Neuronal stem cell (in vitro differentiated cells): Measurements from ENCODE around the gene TMCC2.

Experiments
- DNase-seq: peaks from one replicate; pipeline ENCODE4 v3.0.0-alpha.2; 2013; ENCODE audit warnings: low spot score
- H2AFZ ChIP-seq: one replicate; pipeline ENCODE4 v1.6.1; 2013; ENCODE audit warnings: mild to moderate bottlenecking, low read length, inconsistent platforms
- H2AK5ac ChIP-seq: 2 replicates; pipeline ENCODE4 v1.6.1; 2013; ENCODE audit warnings: low read depth, mild to moderate bottlenecking, inconsistent platforms, low read length, moderate library complexity, mixed read lengths
- H2BK120ac ChIP-seq: 2 replicates; pipeline ENCODE4 v1.6.1; 2013; ENCODE audit warnings: low read depth, mild to moderate bottlenecking, inconsistent platforms, low read length, moderate library complexity, mixed read lengths
- H2BK12ac ChIP-seq: one replicate; pipeline ENCODE4 v1.6.1; 2013; ENCODE audit warnings: low read length, inconsistent platforms
- H2BK15ac ChIP-seq: 2 replicates; pipeline ENCODE4 v1.6.1; 2013; ENCODE audit warnings: mild to moderate bottlenecking, low read length, inconsistent platforms, mixed read lengths
- H2BK5ac ChIP-seq: one replicate; pipeline ENCODE4 v1.6.1; 2013; ENCODE audit warnings: inconsistent platforms, mild to moderate bottlenecking, low read length, moderate library complexity
- H3K14ac ChIP-seq: one replicate; pipeline ENCODE4 v1.6.1; 2013; ENCODE audit warnings: low read length, inconsistent platforms
- H3K18ac ChIP-seq: 2 replicates; pipeline ENCODE4 v1.6.1; 2013; ENCODE audit warnings: low read length, inconsistent platforms
- H3K23ac ChIP-seq: 2 replicates; pipeline ENCODE4 v1.6.1; 2013; ENCODE audit warnings: low read depth, mild to moderate bottlenecking, mixed read lengths, low read length, inconsistent platforms; ENCODE audit not compliant: poor library complexity
- H3K27ac ChIP-seq: replicated peaks from 3 replicates; pipeline ENCODE4 v1.5.1; 2013; ENCODE audit warnings: low read length, inconsistent platforms
- H3K27me3 ChIP-seq, 3 experiments: 2 replicates each; pipeline ENCODE4 v1.6.1; 2013; ENCODE audit warnings: low read length in 3 of 3, mild to moderate bottlenecking in 2 of 3, inconsistent platforms in 1 of 3, low read depth in 1 of 3, mixed read lengths in 1 of 3, moderate library complexity in 1 of 3; ENCODE audit not compliant: control insufficient read depth in 3 of 3, insufficient read depth in 3 of 3
- H3K36me3 ChIP-seq, 2 donors: replicated peaks in 1 of 2; 2 replicates each; pipeline ENCODE4 v1.6.1; 2013; ENCODE audit warnings: low read length in 2 of 2; ENCODE audit not compliant: control insufficient read depth in 2 of 2, insufficient read depth in 2 of 2
- H3K4ac ChIP-seq: 2 replicates; pipeline ENCODE4 v1.6.1; 2013; ENCODE audit warnings: inconsistent platforms, mild to moderate bottlenecking, low read length, moderate library complexity
- H3K4me1 ChIP-seq, 2 donors: 1 replicate in 1 of 2; 2 replicates in 1 of 2; pipeline ENCODE4 v1.6.1; 2013; ENCODE audit warnings: low read length in 2 of 2, low read depth in 1 of 2; ENCODE audit not compliant: control insufficient read depth in 2 of 2, insufficient read depth in 1 of 2
- H3K4me2 ChIP-seq: one replicate; pipeline ENCODE4 v1.6.1; 2013; ENCODE audit warnings: mild to moderate bottlenecking, low read length, inconsistent platforms; ENCODE audit not compliant: insufficient read depth, poor library complexity, severe bottlenecking
- H3K4me3 ChIP-seq, 2 donors: 2 replicates each; pipeline ENCODE4 v1.5.1; 2013; ENCODE audit warnings: low read length in 2 of 2, mild to moderate bottlenecking in 2 of 2, inconsistent platforms in 1 of 2, moderate library complexity in 1 of 2
- H3K79me1 ChIP-seq: one replicate; pipeline ENCODE4 v1.6.1; 2013; ENCODE audit warnings: low read depth, mild to moderate bottlenecking, inconsistent platforms, low read length, moderate library complexity
- H3K9ac ChIP-seq: one replicate; pipeline ENCODE4 v1.6.1; 2013; ENCODE audit warnings: mild to moderate bottlenecking, low read depth, low read length, inconsistent platforms; ENCODE audit not compliant: poor library complexity
- H3K9me3 ChIP-seq, 2 donors: replicated peaks in 1 of 2; 2 replicates each; pipeline versions ENCODE3 to v1.6.1; 2013; ENCODE audit warnings: low read length in 2 of 2, mild to moderate bottlenecking in 2 of 2, inconsistent platforms in 1 of 2, low read depth in 1 of 2, mixed read lengths in 1 of 2, moderate library complexity in 1 of 2; ENCODE audit not compliant: control insufficient read depth in 2 of 2, insufficient read depth in 1 of 2
- H4K8ac ChIP-seq: one replicate; pipeline ENCODE4 v1.6.1; 2013; ENCODE audit warnings: low read depth, mild to moderate bottlenecking, inconsistent platforms, low read length, moderate library complexity
- H4K91ac ChIP-seq: one replicate; pipeline ENCODE4 v1.6.1; 2013; ENCODE audit warnings: low read length, low read depth, mild to moderate bottlenecking, inconsistent platforms; ENCODE audit not compliant: poor library complexity
- WGBS, 2 donors: extraction: QIAGEN DNeasy Blood & Tissue Kit; methylation state at CpG; one replicate each; pipeline ENCODE4 v1.1.7; 2013; ENCODE audit warnings: missing lambda C conversion rate in 2 of 2, mixed read lengths in 1 of 2; ENCODE audit not compliant: insufficient read length in 2 of 2, insufficient replicate concordance in 1 of 2; ENCODE audit errors: extremely low coverage in 2 of 2; 5-methylcytosine and 5-hydroxymethylcytosine counted together

TMCC2 gene

DNA sequence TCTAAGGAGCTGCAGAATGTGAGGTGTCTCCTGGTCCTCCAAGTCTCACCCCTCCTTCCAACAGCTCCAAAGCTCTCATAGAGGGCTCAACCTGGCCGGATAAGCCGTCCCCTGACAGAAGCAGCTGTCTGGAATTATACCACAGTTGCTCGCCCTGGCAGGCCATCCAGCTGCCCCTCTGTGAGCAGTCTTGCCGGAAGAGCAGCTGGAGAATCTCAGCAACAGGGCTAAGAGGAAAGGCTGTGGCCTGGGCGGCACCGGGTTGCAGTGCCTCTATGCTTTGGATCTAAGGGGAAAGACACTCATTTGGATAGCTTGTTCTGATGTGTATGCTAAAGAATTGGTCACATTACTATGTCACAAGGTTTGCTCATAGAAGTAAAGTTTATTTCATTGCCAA is 12.4 kb downstream of the TMCC2 start:
- H3K18ac ChIP-seq, result no peak overlapping the region
- H2BK120ac ChIP-seq, result no peak overlapping the region
- no peaks in the 10 kb centered on the region for H3K27me3 ChIP-seq
- no peaks in the 10 kb centered on the region for H3K9me3 ChIP-seq
- H4K91ac ChIP-seq, result no peak overlapping the region
- H3K27ac ChIP-seq, result no peak overlapping the region
- no peak for DNase-seq
- H3K79me1 ChIP-seq, result no peaks in the 10 kb centered on the region
- no peak overlapping the region for H2BK15ac ChIP-seq
- H3K4ac ChIP-seq, result no peak overlapping the region
- peaks cover 0 to 11% of the 10 kb centered on the region in 2 donors for H3K36me3 ChIP-seq
- H2AFZ ChIP-seq, result no peak overlapping the region
- H3K4me2 ChIP-seq, result no peak overlapping the region
- no peak overlapping the region for H2BK12ac ChIP-seq
- H3K14ac ChIP-seq, result no peak overlapping the region
- H4K8ac ChIP-seq, result no peak overlapping the region
- no peak overlapping the region for H3K23ac ChIP-seq
- no peak overlapping the region for H2BK5ac ChIP-seq
- H3K4me3 ChIP-seq, result no peak overlapping the region
- WGBS, 2 donors, result no CpG with 5 or more reads among the region's 6 CpGs
- H3K4me1 ChIP-seq, result peaks cover 0 to 1% of the 10 kb centered on the region in 2 donors
- H2AK5ac ChIP-seq, result no peak overlapping the region
- H3K9ac ChIP-seq, result no peak overlapping the region

DNA sequence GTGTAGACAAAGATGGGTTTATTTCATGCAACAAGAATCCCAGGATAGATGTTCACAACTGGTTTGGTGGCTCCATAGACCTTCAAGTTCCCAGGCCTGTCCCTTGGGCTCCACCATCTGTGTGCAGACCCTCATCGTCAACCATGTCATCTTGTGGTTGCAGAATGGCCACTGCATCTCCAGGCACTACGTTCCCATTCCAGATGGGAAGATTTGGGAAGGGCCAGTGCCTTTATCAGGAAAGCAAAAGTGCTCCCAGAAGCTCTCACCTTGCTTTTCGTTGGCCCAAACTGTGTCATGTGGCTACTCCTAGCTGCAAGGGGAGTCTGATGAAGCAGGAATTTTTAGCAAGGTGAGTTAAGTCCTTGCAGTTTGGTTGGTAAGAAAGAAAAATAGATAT is 12.8 kb downstream of the TMCC2 start:
- no peak overlapping the region for H2AK5ac ChIP-seq
- H3K27me3 ChIP-seq, result no peaks in the 10 kb centered on the region
- H2BK5ac ChIP-seq, result no peak overlapping the region
- H3K23ac ChIP-seq, result no peak overlapping the region
- no peak overlapping the region for H3K9ac ChIP-seq
- H3K4me3 ChIP-seq, result no peak overlapping the region
- no peak for DNase-seq
- no CpG with 5 or more reads among the region's 3 CpGs for WGBS, 2 donors
- H3K4me2 ChIP-seq, result no peak overlapping the region
- H3K36me3 ChIP-seq, result peaks cover 0 to 11% of the 10 kb centered on the region in 2 donors
- H4K91ac ChIP-seq, result no peak overlapping the region
- H3K18ac ChIP-seq, result no peak overlapping the region
- H3K79me1 ChIP-seq, result no peaks in the 10 kb centered on the region
- no peak overlapping the region for H2AFZ ChIP-seq
- H2BK120ac ChIP-seq, result no peak overlapping the region
- no peak overlapping the region for H3K27ac ChIP-seq
- peaks cover 0 to 1% of the 10 kb centered on the region in 2 donors for H3K4me1 ChIP-seq
- no peak overlapping the region for H3K4ac ChIP-seq
- H4K8ac ChIP-seq, result no peak overlapping the region
- H3K14ac ChIP-seq, result no peak overlapping the region
- no peaks in the 10 kb centered on the region for H3K9me3 ChIP-seq
- H2BK12ac ChIP-seq, result no peak overlapping the region
- no peak overlapping the region for H2BK15ac ChIP-seq

DNA sequence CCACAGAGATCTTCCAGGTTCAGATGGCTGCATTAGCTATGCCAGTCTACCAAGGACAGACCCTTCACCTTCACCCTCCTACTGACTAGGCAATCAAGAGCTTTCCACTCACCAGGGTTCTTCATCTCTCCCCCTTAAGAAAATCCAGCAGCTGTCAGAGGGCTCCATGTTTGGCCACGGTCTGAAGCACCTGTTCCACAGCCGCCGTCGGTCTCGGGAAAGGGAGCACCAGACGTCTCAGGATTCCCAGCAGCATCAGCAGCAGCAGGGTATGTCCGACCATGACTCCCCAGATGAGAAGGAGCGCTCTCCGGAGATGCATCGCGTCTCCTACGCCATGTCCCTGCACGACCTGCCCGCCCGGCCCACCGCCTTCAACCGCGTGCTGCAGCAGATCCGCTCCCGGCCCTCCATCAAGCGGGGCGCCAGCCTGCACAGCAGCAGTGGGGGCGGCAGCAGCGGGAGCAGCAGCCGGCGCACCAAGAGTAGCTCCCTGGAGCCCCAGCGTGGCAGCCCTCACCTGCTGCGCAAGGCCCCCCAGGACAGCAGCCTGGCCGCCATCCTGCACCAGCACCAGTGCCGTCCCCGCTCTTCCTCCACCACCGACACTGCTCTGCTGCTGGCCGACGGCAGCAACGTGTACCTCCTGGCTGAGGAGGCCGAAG is 13.8 kb downstream of the TMCC2 start:
- Histone ChIP-seq H3K18ac (no peak overlapping the region), H2BK5ac (no peak overlapping the region), H3K79me1 (no peaks in the 10 kb centered on the region), H3K9me3 (no peaks in the 10 kb centered on the region), H2BK15ac (no peak overlapping the region), H3K4ac (no peak overlapping the region), H3K4me3 (peak overlapping the region in 1 of 2 donors; percentile 30), H2AK5ac (no peak overlapping the region), H3K36me3 (peaks cover 0 to 11% of the 10 kb centered on the region in 2 donors), H2BK12ac (no peak overlapping the region), H2AFZ (no peak overlapping the region), H3K4me2 (no peak overlapping the region), H3K4me1 (peaks cover 0 to under 1% of the 10 kb centered on the region in 2 donors), H4K8ac (no peak overlapping the region), H3K27ac (no peak overlapping the region), H3K27me3 (no peaks in the 10 kb centered on the region), H3K14ac (peak overlapping the region; percentile 78), H3K23ac (peak overlapping the region; percentile 89), H2BK120ac (no peak overlapping the region), H4K91ac (peak overlapping the region; percentile 27), H3K9ac (peak overlapping the region; percentile 61)
- DNase-seq, result no peak
- no CpG with 5 or more reads among the region's 36 CpGs for WGBS, 2 donors

- no peak overlapping the region for H3K14ac ChIP-seq
- no peak overlapping the region for H2AK5ac ChIP-seq
- no peak overlapping the region for H3K9ac ChIP-seq
- H2AFZ ChIP-seq, result no peak overlapping the region
- peaks cover 7% of the 10 kb centered on the region in 2 donors for H3K4me1 ChIP-seq
- no peak overlapping the region for H2BK5ac ChIP-seq
- H3K27ac ChIP-seq, result no peak overlapping the region
- H3K36me3 ChIP-seq, result peaks cover 0 to 11% of the 10 kb centered on the region in 2 donors
- no peak overlapping the region for H3K4ac ChIP-seq
- no peak for DNase-seq
- H4K8ac ChIP-seq, result no peak overlapping the region
- no peak overlapping the region for H3K4me2 ChIP-seq
- H2BK120ac ChIP-seq, result no peak overlapping the region
- no peak overlapping the region for H4K91ac ChIP-seq
- no peaks in the 10 kb centered on the region for H3K79me1 ChIP-seq
- H2BK15ac ChIP-seq, result no peak overlapping the region
- no peak overlapping the region for H3K23ac ChIP-seq
- no peaks in the 10 kb centered on the region for H3K27me3 ChIP-seq
- no CpG with 5 or more reads among the region's 8 CpGs for WGBS, 2 donors
- H3K18ac ChIP-seq, result no peak overlapping the region
- H3K9me3 ChIP-seq, result no peaks in the 10 kb centered on the region
- no peak overlapping the region for H3K4me3 ChIP-seq
- no peak overlapping the region for H2BK12ac ChIP-seq
These were observed 15.8 kb downstream of the TMCC2 start for GRCh38 chr1:205243350-205244191.
